ENCODE results near the gene MFN1.
"Not testable (repeated sequence)": the region's sequence is repeated elsewhere in the genome, so short reads cannot be mapped to it uniquely, and the experiment has no call there.

Gene MFN1

GRCh38 chr3:179347345-179348194, at the start of gene MFN1:
MFN1 (plus strand) TSS chr3:179347709; CDS start chr3:179348852, 1,143 bp downstream.
- DNase-seq, result peak; percentile 98

GRCh38 chr3:179297971-179298725, 49.4 kb upstream of the MFN1 start:
- no peak for DNase-seq

- DNase-seq, result no peak
Measured at GRCh38 chr3:179299316-179299715, 48.2 kb upstream of the MFN1 start.

- DNase-seq, result no peak
Measured at GRCh38 chr3:179299999-179300613, 47.4 kb upstream of the MFN1 start.

- no peak for DNase-seq
Measured at GRCh38 chr3:179301645-179302044, 45.9 kb upstream of the MFN1 start.

- no peak for DNase-seq
Measured at GRCh38 chr3:179302111-179302510, 45.4 kb upstream of the MFN1 start.

- no peak for DNase-seq
Measured at GRCh38 chr3:179304605-179305004, 42.9 kb upstream of the MFN1 start.

GRCh38 chr3:179307362-179307761, 40.1 kb upstream of the MFN1 start:
- DNase-seq, result not testable (repeated sequence)

GRCh38 chr3:179308001-179308400, 39.5 kb upstream of the MFN1 start:
- no peak for DNase-seq

GRCh38 chr3:179309225-179310078, 38.1 kb upstream of the MFN1 start:
- DNase-seq, result no peak

- DNase-seq, result no peak
Measured at GRCh38 chr3:179318876-179319275, 28.6 kb upstream of the MFN1 start.

- DNase-seq, result peak; percentile 17
Measured at GRCh38 chr3:179321668-179322285, 25.7 kb upstream of the MFN1 start.

- peak; percentile 94 for DNase-seq
Measured at GRCh38 chr3:179322286-179323196, 25.0 kb upstream of the MFN1 start, which contains the start of gene ZNF639. ZNF639 (plus strand) TSS chr3:179323031; CDS start chr3:179328294, 5,263 bp downstream.

- peak; percentile 80 for DNase-seq
Measured at GRCh38 chr3:179323197-179324110, 24.1 kb upstream of the MFN1 start.

- DNase-seq, result no peak
Measured at GRCh38 chr3:179324270-179324754, 23.2 kb upstream of the MFN1 start.

GRCh38 chr3:179330438-179330837, 17.1 kb upstream of the MFN1 start:
- DNase-seq, result no peak

- no peak for DNase-seq
Measured at GRCh38 chr3:179332240-179332639, 15.3 kb upstream of the MFN1 start.

GRCh38 chr3:179333084-179333483, 14.4 kb upstream of the MFN1 start:
- no peak for DNase-seq

- no peak for DNase-seq
Measured at GRCh38 chr3:179336345-179336929, 11.1 kb upstream of the MFN1 start.
